GM10266 (cell line): ENCODE data around the gene GALNS.

Experiments used
- DNase-seq: peaks from one replicate; pipeline ENCODE4 v3.0.0; 2012; ENCODE audit errors: extremely low spot score
- CTCF ChIP-seq: IDR thresholded peaks from 2 replicates; pipeline ENCODE4 v1.5.1; 2012; ENCODE audit warnings: mild to moderate bottlenecking, low read depth; ENCODE audit not compliant: control insufficient read depth, insufficient read depth; ENCODE audit errors: missing control alignments

GALNS gene

GRCh38 chr16:88798073-88798472, 58.7 kb downstream of the GALNS start:
- TF ChIP-seq CTCF: no peak
- DNase-seq: no peak

DNA sequence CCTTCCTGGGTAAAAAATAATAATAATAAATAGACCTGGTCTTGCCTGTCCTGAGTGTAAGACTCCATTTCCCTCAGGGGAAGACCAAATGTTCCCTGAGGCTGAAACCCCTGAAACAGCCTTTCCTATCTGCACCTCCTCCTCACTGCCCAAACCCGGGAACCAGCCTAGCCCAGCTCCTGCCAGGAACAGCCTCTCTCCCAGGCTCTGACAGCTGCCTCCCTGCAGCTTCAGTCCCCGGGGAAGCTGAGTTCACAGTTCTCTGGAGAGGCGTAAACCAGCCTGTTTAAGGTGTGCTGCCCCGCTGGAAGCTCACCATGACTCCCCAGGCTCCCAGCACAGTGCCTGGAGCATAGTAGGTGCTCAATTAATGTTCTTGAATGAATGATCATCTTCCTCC, 60.5 kb downstream of the GALNS start:
- no peak for TF ChIP-seq CTCF
- DNase-seq: no peak

DNA sequence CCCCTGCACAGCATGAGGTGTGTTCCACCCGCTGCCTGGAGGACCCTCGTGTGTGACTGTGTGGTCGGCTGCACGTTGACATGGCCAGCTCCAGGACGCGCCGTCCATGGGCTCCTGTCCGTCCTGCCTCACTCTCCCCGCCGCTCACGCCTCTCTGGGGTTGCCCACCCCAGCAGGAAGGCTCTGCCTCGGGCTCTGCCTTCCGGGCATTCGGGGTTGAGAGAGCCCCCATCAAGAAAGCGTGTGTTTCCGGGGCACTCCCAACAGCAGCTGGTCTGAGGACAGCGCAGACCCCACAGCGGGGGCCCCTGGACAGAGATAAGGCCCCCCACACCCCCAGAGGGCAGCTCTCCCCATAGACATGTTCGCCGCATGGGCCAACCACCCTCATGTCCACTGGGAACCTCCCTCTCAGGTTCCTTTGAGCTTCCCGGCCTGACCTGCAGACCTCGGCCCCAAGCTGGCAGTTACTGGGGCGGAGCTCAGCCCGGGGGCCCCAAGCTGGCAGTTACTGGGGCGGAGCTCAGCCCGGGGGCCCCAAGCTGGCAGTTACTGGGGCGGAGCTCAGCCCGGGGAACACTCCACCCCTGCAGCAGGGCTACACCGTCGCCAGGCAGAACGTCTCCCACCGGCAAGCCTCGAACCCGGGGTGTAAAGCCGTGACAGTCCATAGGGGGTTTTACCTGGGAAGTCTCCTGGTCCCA, 63.3 kb downstream of the GALNS start:
- no peak for DNase-seq
- no peak for TF ChIP-seq CTCF

- DNase-seq: no peak
- no peak for TF ChIP-seq CTCF
These were observed 64.0 kb downstream of the GALNS start for GRCh38 chr16:88792668-88793250.

GRCh38 chr16:88792078-88792550, 64.6 kb downstream of the GALNS start:
- TF ChIP-seq CTCF: no peak
- DNase-seq: no peak

DNA sequence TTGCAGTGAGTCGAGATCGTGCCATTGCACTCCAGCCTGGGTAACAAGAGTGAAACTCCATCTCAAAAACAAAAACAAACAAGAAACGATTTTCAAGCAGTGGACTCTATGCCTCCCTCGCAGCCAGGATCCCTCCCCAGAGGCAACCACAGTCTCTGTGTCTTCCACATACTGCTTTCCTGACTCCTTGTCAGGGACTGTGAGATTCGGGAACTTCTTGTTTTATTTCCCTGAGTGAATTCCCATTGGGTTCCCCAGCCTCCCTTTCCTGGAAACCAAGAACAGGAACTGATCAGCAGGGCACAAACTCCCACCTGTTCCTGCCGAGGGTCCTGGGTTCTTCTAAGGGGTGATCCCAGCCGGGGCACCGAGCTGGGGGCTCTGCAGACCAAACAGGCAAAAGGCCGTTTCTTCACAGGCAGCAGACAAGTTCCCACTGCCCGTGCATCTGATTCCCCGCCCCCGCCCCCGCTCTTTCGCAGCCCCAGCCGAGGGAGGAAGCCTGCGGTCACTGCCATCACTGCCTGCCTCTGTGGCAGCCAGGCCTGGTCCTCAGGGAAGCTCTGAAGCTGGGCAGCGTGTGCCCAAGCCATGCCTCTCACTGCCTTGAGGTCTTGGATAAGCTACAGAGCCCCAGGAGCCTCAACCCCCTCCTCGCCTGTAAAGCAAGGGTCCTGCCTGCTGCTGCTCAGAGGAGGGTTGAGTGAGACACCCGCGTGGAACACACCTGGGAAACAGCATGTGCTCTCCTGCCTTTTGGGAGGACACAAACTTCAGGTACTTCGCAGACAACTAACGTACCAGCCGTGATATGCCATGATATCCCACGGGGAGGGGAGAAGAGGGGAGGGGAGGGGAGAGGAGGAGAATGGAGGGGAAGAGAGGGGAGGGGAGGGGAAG, 66.2 kb downstream of the GALNS start:
- no peak for TF ChIP-seq CTCF
- DNase-seq: no peak
